B cell (primary cell): Measurements from ENCODE around the gene TALDO1. TPM values are rescaled to one million over a fixed set of nuclear protein-coding genes. Genes with fewer than 3 reads are reported as not detected.

Source experiments
- ATAC-seq: fragments of 200-7000 bp; cut with Tn5 transposase; one replicate; pipeline ENCODE4 v1.10.0; 2021; ENCODE audit warnings: low read depth, mild to moderate bottlenecking, moderate number of reproducible peaks, moderate library complexity
- CTCF ChIA-PET: fragments of 350-600 bp; sonication (Branson Sonifier 250); formaldehyde crosslinking; loops from one replicate; lab custom pipeline; 2021; ENCODE audit warnings: antibody characterized with exemption, inconsistent platforms; lab: Charles Lee
- POLR2A ChIA-PET: fragments of 350-600 bp; sonication (Branson Sonifier 250); formaldehyde crosslinking; loops from one replicate; lab custom pipeline; 2021; ENCODE audit warnings: antibody characterized with exemption; lab: Charles Lee
- DNase-seq: peaks from one replicate; pipeline ENCODE4 v3.0.0; 2013
- H2AFZ ChIP-seq: 2 replicates; pipeline ENCODE4 v1.6.1; 2012; ENCODE audit warnings: mild to moderate bottlenecking, low read depth, low read length; ENCODE audit not compliant: insufficient read depth, poor library complexity, severe bottlenecking
- H3K27ac ChIP-seq, 2 donors: 1 replicate in 1 of 2; 2 replicates in 1 of 2; pipeline ENCODE4 v1.5.1; 2012 to 2013; ENCODE audit warnings: low read length in 2 of 2, mild to moderate bottlenecking in 2 of 2, moderate library complexity in 1 of 2
- H3K27me3 ChIP-seq, 4 experiments: fragments of 200-600 bp in 1 of 4; sonication (generic) in 1 of 4; replicated peaks in 1 of 4; 1 replicate in 2 of 4; 2 replicates in 2 of 4; pipeline versions ENCODE4 v1.6.1 to v1.7.0; 2013 to 2016; ENCODE audit warnings: low read length in 3 of 4, mild to moderate bottlenecking in 2 of 4, mixed read lengths in 1 of 4, moderate library complexity in 1 of 4; ENCODE audit not compliant: insufficient read depth in 4 of 4, control insufficient read depth in 3 of 4; ENCODE audit errors: control extremely low read depth in 1 of 4
- H3K36me3 ChIP-seq, 2 experiments: replicated peaks in 1 of 2; 1 replicate in 1 of 2; 2 replicates in 1 of 2; pipeline versions ENCODE4 v1.6.1 to v1.7.1; 2013; ENCODE audit warnings: low read length in 1 of 2; ENCODE audit not compliant: insufficient read depth in 2 of 2, control insufficient read depth in 1 of 2; ENCODE audit errors: control extremely low read depth in 1 of 2, extremely low read depth in 1 of 2
- H3K4me1 ChIP-seq, 2 donors: fragments of 200-600 bp in 1 of 2; sonication (generic) in 1 of 2; 1 replicate in 1 of 2; 2 replicates in 1 of 2; pipeline versions ENCODE4 v1.5.1 to v1.6.1; 2013 to 2017; ENCODE audit warnings: low read length in 2 of 2; ENCODE audit not compliant: control insufficient read depth in 2 of 2, insufficient read depth in 2 of 2
- H3K4me2 ChIP-seq: replicated peaks from 2 replicates; pipeline ENCODE3; 2012; ENCODE audit warnings: mild to moderate bottlenecking, low read depth, low read length; ENCODE audit not compliant: poor library complexity, severe bottlenecking
- H3K4me3 ChIP-seq, 5 experiments: fragments of 200-600 bp in 1 of 5; sonication (generic) in 1 of 5; 1 replicate in 3 of 5; 2 replicates in 2 of 5; pipeline versions ENCODE4 v1.5.1 to v1.7.0; 2011 to 2016; ENCODE audit warnings: low read length in 4 of 5, mild to moderate bottlenecking in 4 of 5, low read depth in 2 of 5, control low read depth in 1 of 5, moderate library complexity in 1 of 5; ENCODE audit not compliant: insufficient read depth in 1 of 5; ENCODE audit errors: control extremely low read depth in 1 of 5, extremely low read depth in 1 of 5
- H3K79me2 ChIP-seq: fragments of 200-600 bp; sonication (generic); one replicate; pipeline ENCODE4 v1.6.0; 2016; ENCODE audit warnings: low read length; ENCODE audit not compliant: control insufficient read depth, insufficient read depth
- H3K9ac ChIP-seq: fragments of 200-600 bp; sonication (generic); 2 replicates; pipeline ENCODE4 v1.6.1; 2017; ENCODE audit warnings: mild to moderate bottlenecking, low read length, moderate library complexity
- H3K9me3 ChIP-seq, 3 donors: one replicate each; pipeline versions ENCODE4 v1.6.1 to v1.7.1; 2013; ENCODE audit warnings: low read length in 2 of 3; ENCODE audit not compliant: control insufficient read depth in 2 of 3, insufficient read depth in 1 of 3; ENCODE audit errors: control extremely low read depth in 1 of 3
- H4K20me1 ChIP-seq: 2 replicates; pipeline ENCODE4 v1.6.0; 2012; ENCODE audit warnings: mild to moderate bottlenecking, low read length; ENCODE audit not compliant: insufficient read depth, control insufficient read depth, poor library complexity, severe bottlenecking
- H3K27ac Mint-ChIP-seq: one replicate; pipeline ENCODE4 v1.8.0; 2021; ENCODE audit warnings: mixed read lengths
- H3K27me3 Mint-ChIP-seq: one replicate; pipeline ENCODE4 v1.8.0; 2021; ENCODE audit warnings: mixed read lengths
- H3K4me1 Mint-ChIP-seq: one replicate; pipeline ENCODE4 v1.8.0; 2021; ENCODE audit warnings: mixed read lengths
- H3K4me3 Mint-ChIP-seq: one replicate; pipeline ENCODE4 v1.8.0; 2021; ENCODE audit warnings: mixed read lengths
- H3K9me3 Mint-ChIP-seq: one replicate; pipeline ENCODE4 v1.8.0; 2022; ENCODE audit warnings: mixed read lengths; ENCODE audit not compliant: insufficient read depth
- CTCF ChIP-seq: fragments of 200-600 bp; IDR thresholded peaks from one replicate; pipeline ENCODE4 v1.8.0; 2022; ENCODE audit warnings: antibody characterized with exemption, mild to moderate bottlenecking
- EZH2 ChIP-seq: IDR thresholded peaks from 2 replicates; pipeline ENCODE4 v1.6.1; 2012; ENCODE audit warnings: borderline replicate concordance, low read depth, mild to moderate bottlenecking, moderate library complexity, low read length; ENCODE audit not compliant: insufficient read depth, poor library complexity, severe bottlenecking
- WGBS: methylation state at CpG from one replicate; pipeline ENCODE4 v1.1.5; 2013; ENCODE audit warnings: missing lambda C conversion rate; ENCODE audit not compliant: insufficient coverage; 5-methylcytosine and 5-hydroxymethylcytosine counted together
- intact Hi-C: fragments of 100-400 bp; cut with micrococcal nuclease; formaldehyde crosslinking; loops from one replicate; pipeline ENCODE4 v1.10.0; 2022
- polyA plus RNA-seq: library from polyadenylated mRNA; depleted of rRNA; stranded (reverse); fragments of >200 nt; gene quantifications from 2 replicates; pipeline ENCODE4 v1.2.3, GENCODE V29; 2012
- total RNA-seq, 2 donors: library from RNA; stranded (reverse); fragments of 120-200 nt in 1 of 2; gene quantifications; 1 replicate in 1 of 2; 2 replicates in 1 of 2; pipeline versions ENCODE4 v1.2.3 to v1.2.4, GENCODE V29; 2013 to 2022

TALDO1 gene
- total and polyA plus RNA-seq, 2 donors (not counting 1 experiment from before 2014, with no cell fraction given): 82.4 to 116 TPM

GRCh38 chr11:811446-812245 is 64.4 kb downstream of the TALDO1 start:
- Histone ChIP-seq H3K36me3 (peaks cover 2 to 24% of the 10 kb centered on the region in 2 experiments), H3K27me3 (no peaks in the 10 kb centered on the region), H3K79me2 (peaks cover 27% of the 10 kb centered on the region), H3K4me3 (no peak overlapping the region), H3K4me2 (peak overlapping the region; percentile 87), H3K9me3 (no peaks in the 10 kb centered on the region), H3K4me1 (peaks cover 21 to 26% of the 10 kb centered on the region in 2 donors), H4K20me1 (peaks cover 36% of the 10 kb centered on the region), H3K9ac (no peak overlapping the region), H3K27ac (peak overlapping the region in 1 of 2 donors; percentile 94), H2AFZ (no peak overlapping the region)
- no peak for ATAC-seq
- Mint-ChIP-seq H3K9me3 (no peaks in the 10 kb centered on the region), H3K27me3 (no peaks in the 10 kb centered on the region), H3K27ac (peak overlapping the region; percentile 37), H3K4me1 (peaks cover 36% of the 10 kb centered on the region), H3K4me3 (peak overlapping the region; percentile 82)
- ChIA-PET CTCF (interaction anchor here (0.9 to 1.3 kb wide), 2 partner anchors 8 to 17 kb away, joined by 3 read pairs; partner anchors contain the start of gene PNPLA2), POLR2A (interaction anchor here (0.7 kb wide), 1 partner anchor 171 kb away, joined by 3 read pairs; no protein-coding TSS in a partner anchor)
- 81% methylated on average over 12 of the region's 14 CpGs for WGBS
- no peak for DNase-seq
- intact Hi-C loops: no loop called here
- no peak for TF ChIP-seq EZH2
- no peak for TF ChIP-seq CTCF

GRCh38 chr11:812390-812789 is 65.1 kb downstream of the TALDO1 start:
- Histone ChIP-seq H3K9me3 (no peaks in the 10 kb centered on the region), H3K36me3 (peaks cover 2 to 24% of the 10 kb centered on the region in 2 experiments), H3K27me3 (no peaks in the 10 kb centered on the region), H3K4me3 (no peak overlapping the region), H3K9ac (no peak overlapping the region), H3K27ac (no peak overlapping the region), H3K79me2 (peaks cover 27% of the 10 kb centered on the region), H3K4me1 (peaks cover 21 to 26% of the 10 kb centered on the region in 2 donors), H3K4me2 (no peak overlapping the region), H2AFZ (no peak overlapping the region), H4K20me1 (peaks cover 36% of the 10 kb centered on the region)
- peak overlapping the region; percentile 53 for H3K27ac Mint-ChIP-seq
- WGBS: 100% methylated on average over 2 of the region's 3 CpGs
- TF ChIP-seq EZH2 (no peak), CTCF (no peak)
- ChIA-PET CTCF (interaction anchor here (0.9 kb wide), 1 partner anchor 16 kb away, joined by 3 read pairs; no protein-coding TSS in a partner anchor), POLR2A (no interaction called here)
- intact Hi-C loops: no loop called here
- no peaks in the 10 kb centered on the region for H3K9me3 Mint-ChIP-seq
- no peaks in the 10 kb centered on the region for H3K27me3 Mint-ChIP-seq
- DNase-seq (no peak), ATAC-seq (no peak)
- H3K4me1 Mint-ChIP-seq: peaks cover 36% of the 10 kb centered on the region
- peak overlapping the region; percentile 49 for H3K4me3 Mint-ChIP-seq
